ENCODE measurements around the gene SLC17A6.

Gene SLC17A6

GRCh38 chr11:22389526-22390282 lies 51.5 kb downstream of the SLC17A6 start:
- DNase-seq (ENCODE audit: low read depth) = no peak

DNA sequence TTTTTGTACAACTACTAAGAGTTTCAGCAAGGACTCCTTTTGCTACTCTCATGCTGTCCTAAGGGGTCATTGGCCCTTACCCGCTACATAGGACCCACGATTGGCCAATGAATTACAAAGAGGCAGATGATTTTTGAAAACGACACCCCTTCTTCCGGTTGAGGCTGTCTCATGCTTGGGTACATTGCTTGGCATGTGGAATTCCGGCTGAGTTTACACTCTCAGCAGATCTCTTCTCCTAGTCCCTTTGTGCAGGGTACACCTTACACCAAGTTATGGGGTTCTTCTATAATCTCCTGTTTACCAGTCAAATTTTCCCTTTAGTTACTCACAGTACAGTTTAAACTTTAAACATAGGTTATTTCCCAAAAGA lies 52.1 kb downstream of the SLC17A6 start:
- DNase-seq (ENCODE audit: low read depth) = no peak

- DNase-seq (ENCODE audit: low read depth) = no peak
These were observed 54.4 kb downstream of the SLC17A6 start for GRCh38 chr11:22392561-22392960.

GRCh38 chr11:22405377-22405776 lies 67.2 kb downstream of the SLC17A6 start:
- no peak for DNase-seq (ENCODE audit: low read depth)

GRCh38 chr11:22407267-22407666 lies 69.1 kb downstream of the SLC17A6 start:
- no peak for DNase-seq (ENCODE audit: low read depth)

- no peak for DNase-seq (ENCODE audit: low read depth)
These were observed 69.7 kb downstream of the SLC17A6 start for GRCh38 chr11:22407921-22408320.

- no peak for DNase-seq (ENCODE audit: low read depth)
These were observed 77.3 kb downstream of the SLC17A6 start for GRCh38 chr11:22415476-22415875.

DNA sequence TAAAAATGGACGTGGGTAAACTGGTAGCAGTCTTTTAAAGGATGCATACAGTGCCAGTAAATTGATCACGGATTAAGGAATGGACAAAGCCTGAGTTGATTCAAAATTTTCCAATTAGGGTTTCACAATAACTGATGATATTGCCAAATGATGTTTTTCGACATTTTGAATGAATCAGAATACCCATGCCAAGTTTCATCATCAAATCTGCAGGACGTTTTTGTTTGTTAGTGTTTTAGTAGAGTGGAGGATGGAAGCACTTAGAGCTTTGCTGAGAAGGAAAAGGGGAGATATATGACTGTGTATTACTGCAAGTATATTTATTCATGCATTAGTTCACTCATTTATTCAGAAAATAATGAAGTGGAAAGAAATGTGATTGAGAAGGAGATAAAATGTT lies 78.3 kb downstream of the SLC17A6 start:
- no peak for DNase-seq (ENCODE audit: low read depth)

DNA sequence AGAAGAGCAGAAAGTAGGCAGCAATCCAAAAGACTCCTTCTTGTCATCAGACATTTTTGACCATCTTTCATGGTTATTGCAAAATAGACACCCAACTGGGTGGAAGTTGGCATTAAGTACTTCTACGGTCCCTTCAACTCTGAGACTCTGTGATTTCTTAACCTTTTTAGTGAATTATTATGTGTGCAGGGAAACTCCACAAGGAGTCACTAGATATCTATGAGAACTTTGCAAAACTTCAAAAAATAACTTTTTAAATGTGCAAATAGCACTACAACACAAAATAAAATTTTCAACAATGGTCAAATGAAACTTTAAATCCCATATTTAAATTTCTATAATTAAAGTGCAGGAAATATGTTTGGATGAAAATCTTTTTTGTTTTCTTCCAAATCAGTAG lies 88.7 kb downstream of the SLC17A6 start:
- no peak for DNase-seq (ENCODE audit: low read depth)

All from stromal cell of bone marrow (primary cell).